ENCODE results near the gene MRPS15.

Gene MRPS15

GRCh38 chr1:36457691-36458090 lies 6.5 kb downstream of the MRPS15 start:
- DNase-seq (ENCODE audit: low spot score), result no peak

GRCh38 chr1:36456391-36456928 lies 7.7 kb downstream of the MRPS15 start:
- DNase-seq (ENCODE audit: low spot score), result no peak

GRCh38 chr1:36455386-36455785 lies 8.8 kb downstream of the MRPS15 start:
- no peak for DNase-seq (ENCODE audit: low spot score)

GRCh38 chr1:36453600-36454388 lies 10.4 kb downstream of the MRPS15 start:
- no peak for DNase-seq (ENCODE audit: low spot score)

GRCh38 chr1:36453051-36453450 lies 11.1 kb downstream of the MRPS15 start:
- DNase-seq (ENCODE audit: low spot score), result no peak

GRCh38 chr1:36450919-36451305 lies 13.3 kb downstream of the MRPS15 start:
- no peak for DNase-seq (ENCODE audit: low spot score)

GRCh38 chr1:36450270-36450918 lies 13.8 kb downstream of the MRPS15 start, which contains the start of gene OSCP1:
OSCP1 (minus strand) TSS chr1:36450451; CDS start chr1:36450369, 82 bp downstream.
- DNase-seq (ENCODE audit: low spot score), result peak; percentile 100

GRCh38 chr1:36448530-36449056 lies 15.6 kb downstream of the MRPS15 start:
- DNase-seq (ENCODE audit: low spot score), result no peak

- no peak for DNase-seq (ENCODE audit: low spot score)
These were observed 16.7 kb downstream of the MRPS15 start for GRCh38 chr1:36447450-36447849.

GRCh38 chr1:36446746-36447145 lies 17.4 kb downstream of the MRPS15 start:
- no peak for DNase-seq (ENCODE audit: low spot score)

- no peak for DNase-seq (ENCODE audit: low spot score)
These were observed 17.9 kb downstream of the MRPS15 start for GRCh38 chr1:36446271-36446670.

GRCh38 chr1:36443297-36443696 lies 20.9 kb downstream of the MRPS15 start:
- no peak for DNase-seq (ENCODE audit: low spot score)

GRCh38 chr1:36442337-36442736 lies 21.8 kb downstream of the MRPS15 start:
- DNase-seq (ENCODE audit: low spot score), result no peak

- no peak for DNase-seq (ENCODE audit: low spot score)
These were observed 23.5 kb downstream of the MRPS15 start for GRCh38 chr1:36440646-36441045.

GRCh38 chr1:36440044-36440443 lies 24.1 kb downstream of the MRPS15 start:
- DNase-seq (ENCODE audit: low spot score), result no peak

- DNase-seq (ENCODE audit: low spot score), result no peak
These were observed 25.5 kb downstream of the MRPS15 start for GRCh38 chr1:36438715-36439114.

- no peak for DNase-seq (ENCODE audit: low spot score)
These were observed 27.4 kb downstream of the MRPS15 start for GRCh38 chr1:36436821-36437220.

GRCh38 chr1:36433102-36433501 lies 31.1 kb downstream of the MRPS15 start:
- no peak for DNase-seq (ENCODE audit: low spot score)

- DNase-seq (ENCODE audit: low spot score), result no peak
These were observed 31.6 kb downstream of the MRPS15 start for GRCh38 chr1:36432616-36433015.

- no peak for DNase-seq (ENCODE audit: low spot score)
These were observed 38.4 kb downstream of the MRPS15 start for GRCh38 chr1:36425791-36426190.

GRCh38 chr1:36421649-36422048 lies 42.5 kb downstream of the MRPS15 start:
- DNase-seq (ENCODE audit: low spot score), result no peak

- peak; percentile 89 for DNase-seq (ENCODE audit: low spot score)
These were observed 43.3 kb downstream of the MRPS15 start for GRCh38 chr1:36420836-36421317.

GRCh38 chr1:36420409-36420808 lies 43.8 kb downstream of the MRPS15 start:
- peak; percentile 66 for DNase-seq (ENCODE audit: low spot score)

Measured in GM03348 (cell line).